ENCODE measurements around the gene AMBP. TPM values are rescaled to one million over a fixed set of nuclear protein-coding genes. Genes with fewer than 3 reads are reported as not detected.

AMBP gene
- total RNA-seq, 1 experiment from 2014 or later: not detected

DNA sequence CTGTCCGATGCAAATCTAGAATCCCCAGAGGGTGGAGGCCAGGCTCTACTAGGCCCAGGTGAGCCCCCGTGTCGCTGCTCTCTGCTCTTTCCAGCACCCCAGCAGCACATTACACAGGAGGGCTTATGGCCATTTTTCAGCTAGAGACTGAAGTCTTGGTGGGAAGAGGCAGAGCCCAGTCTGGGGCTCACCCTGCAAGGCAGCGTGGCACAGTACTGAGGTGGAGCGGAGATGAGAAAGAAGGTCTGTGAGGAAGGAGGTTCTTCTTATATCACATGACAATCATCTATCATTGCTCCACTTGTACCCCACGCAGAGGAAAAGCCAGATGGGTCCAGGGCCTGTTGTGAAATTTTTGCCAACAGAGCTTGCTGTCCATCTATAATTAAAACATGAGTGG, 31.0 kb upstream of the AMBP start:
- H3K27ac ChIP-seq: no peak overlapping the region
- H2AFZ ChIP-seq: no peak overlapping the region
- H3K36me3 ChIP-seq (ENCODE audit: low read depth): no peaks in the 10 kb centered on the region
- no peak for TF ChIP-seq CTCF (conservative IDR thresholded peaks at IDR 0.05)
- TF ChIP-seq EZH2 (IDR thresholded peaks at IDR 0.05; ENCODE audit: low read depth): no peak
- H3K79me2 ChIP-seq (ENCODE audit: low read depth): no peaks in the 10 kb centered on the region
- peaks cover 62% of the 10 kb centered on the region for H3K27me3 ChIP-seq (ENCODE audit: insufficient read depth, low read depth)
- H3K4me1 ChIP-seq (replicated peaks; ENCODE audit: insufficient read depth): no peaks in the 10 kb centered on the region
- H3F3A ChIP-seq (ENCODE audit: insufficient read depth, low read depth): no peaks in the 10 kb centered on the region
- ChIA-PET CTCF (interaction anchor here (2.3 kb wide), 1 partner anchor 182 kb away, joined by 18 read pairs; no protein-coding TSS in a partner anchor), POLR2A (ENCODE audit: unreplicated experiment) (no interaction called here)
- DNase-seq: no peak
- no peak overlapping the region for H3K4me2 ChIP-seq
- intact Hi-C loops (cut with micrococcal nuclease; ENCODE audit: unreplicated experiment): loop anchor here (5.0 kb wide), 1 partner anchor 903 kb away; no protein-coding TSS in a partner anchor
- no peaks in the 10 kb centered on the region for H3K9me2 ChIP-seq (ENCODE audit: insufficient read depth)
- no peak overlapping the region for H3K4me3 ChIP-seq
- H4K20me1 ChIP-seq (ENCODE audit: insufficient read depth): 0 out of 2 replicates have a peak, but pooled peaks cover 5% of the 10 kb centered on the region
- no peaks in the 10 kb centered on the region for H3K9me3 ChIP-seq (ENCODE audit: insufficient read depth, low read depth)
- no TSS peak for BruUV-seq (replicated peaks)

GRCh38 chr9:114108016-114108833, 30.1 kb upstream of the AMBP start:
- ChIA-PET POLR2A (ENCODE audit: unreplicated experiment) (no interaction called here), CTCF (interaction anchor here (0.6 to 2.3 kb wide), 7 partner anchors 26 to 887 kb away, joined by 3 to 18 read pairs (median 3); partner anchors contain the start of genes FKBP15 and SLC31A1)
- Histone ChIP-seq H4K20me1 (ENCODE audit: insufficient read depth) (0 out of 2 replicates have a peak, but pooled peaks cover 5% of the 10 kb centered on the region), H3K9me2 (ENCODE audit: insufficient read depth) (no peaks in the 10 kb centered on the region), H3K9me3 (ENCODE audit: insufficient read depth, low read depth) (no peaks in the 10 kb centered on the region), H3K27ac (no peak overlapping the region), H3K36me3 (ENCODE audit: low read depth) (no peaks in the 10 kb centered on the region), H3K4me3 (no peak overlapping the region), H3K79me2 (ENCODE audit: low read depth) (no peaks in the 10 kb centered on the region), H2AFZ (no peak overlapping the region), H3K4me2 (no peak overlapping the region), H3K4me1 (replicated peaks; ENCODE audit: insufficient read depth) (no peaks in the 10 kb centered on the region), H3F3A (ENCODE audit: insufficient read depth, low read depth) (no peaks in the 10 kb centered on the region), H3K27me3 (ENCODE audit: insufficient read depth, low read depth) (peaks cover 53% of the 10 kb centered on the region)
- TF ChIP-seq CTCF (conservative IDR thresholded peaks at IDR 0.05): peak; percentile 81
- no peak for TF ChIP-seq EZH2 (IDR thresholded peaks at IDR 0.05; ENCODE audit: low read depth)
- DNase-seq: peak in 1 of 2 experiments; percentile 74
- intact Hi-C loops (cut with micrococcal nuclease; ENCODE audit: unreplicated experiment): loop anchor here (1.0 to 5.0 kb wide), 3 partner anchors 183 to 904 kb away; no protein-coding TSS in a partner anchor
- BruUV-seq (replicated peaks): no TSS peak

GRCh38 chr9:114107286-114108001, 29.3 kb upstream of the AMBP start:
- intact Hi-C loops (cut with micrococcal nuclease; ENCODE audit: unreplicated experiment): loop anchor here (1.0 to 5.0 kb wide), 3 partner anchors 184 to 905 kb away; no protein-coding TSS in a partner anchor
- Histone ChIP-seq H3F3A (ENCODE audit: insufficient read depth, low read depth) (no peaks in the 10 kb centered on the region), H2AFZ (no peak overlapping the region), H3K36me3 (ENCODE audit: low read depth) (no peaks in the 10 kb centered on the region), H3K27ac (no peak overlapping the region), H4K20me1 (ENCODE audit: insufficient read depth) (0 out of 2 replicates have a peak, but pooled peaks cover 5% of the 10 kb centered on the region), H3K4me1 (replicated peaks; ENCODE audit: insufficient read depth) (no peaks in the 10 kb centered on the region), H3K9me3 (ENCODE audit: insufficient read depth, low read depth) (peaks cover 3% of the 10 kb centered on the region; the same call in 1 of the 2 replicates), H3K9me2 (ENCODE audit: insufficient read depth) (no peaks in the 10 kb centered on the region), H3K4me3 (no peak overlapping the region), H3K79me2 (ENCODE audit: low read depth) (no peaks in the 10 kb centered on the region), H3K27me3 (ENCODE audit: insufficient read depth, low read depth) (peaks cover 46% of the 10 kb centered on the region), H3K4me2 (no peak overlapping the region)
- no peak for DNase-seq
- no TSS peak for BruUV-seq (replicated peaks)
- TF ChIP-seq EZH2 (IDR thresholded peaks at IDR 0.05; ENCODE audit: low read depth): no peak
- no peak for TF ChIP-seq CTCF (conservative IDR thresholded peaks at IDR 0.05)
- ChIA-PET CTCF (interaction anchor here (0.6 to 2.3 kb wide), 3 partner anchors 79 to 836 kb away, joined by 3 to 18 read pairs (median 3); no protein-coding TSS in a partner anchor), POLR2A (ENCODE audit: unreplicated experiment) (no interaction called here)

All from PC-9 (cell line).